Fibroblast of skin of back (primary cell): ENCODE results near the gene WDFY4.

Experiments
- DNase-seq: peaks from one replicate; pipeline ENCODE4 v3.0.0-alpha.2; 2013

Gene WDFY4

GRCh38 chr10:48691812-48692528 is 7.3 kb downstream of the WDFY4 start:
- no peak for DNase-seq

- no peak for DNase-seq
Measured at GRCh38 chr10:48692748-48693147, 8.1 kb downstream of the WDFY4 start.

- DNase-seq, result no peak
Measured at GRCh38 chr10:48693206-48693605, 8.5 kb downstream of the WDFY4 start.

GRCh38 chr10:48694371-48695030 is 9.8 kb downstream of the WDFY4 start:
- no peak for DNase-seq

GRCh38 chr10:48695636-48696534 is 11.2 kb downstream of the WDFY4 start:
- DNase-seq, result no peak

GRCh38 chr10:48696535-48696873 is 11.8 kb downstream of the WDFY4 start:
- DNase-seq, result no peak

GRCh38 chr10:48697091-48697490 is 12.4 kb downstream of the WDFY4 start:
- DNase-seq, result no peak

- DNase-seq, result no peak
Measured at GRCh38 chr10:48697821-48698764, 13.4 kb downstream of the WDFY4 start.

GRCh38 chr10:48699011-48699627 is 14.4 kb downstream of the WDFY4 start:
- DNase-seq, result no peak

- DNase-seq, result no peak
Measured at GRCh38 chr10:48700071-48700470, 15.4 kb downstream of the WDFY4 start.

- DNase-seq, result no peak
Measured at GRCh38 chr10:48700493-48700892, 15.8 kb downstream of the WDFY4 start.

- DNase-seq, result no peak
Measured at GRCh38 chr10:48701139-48701901, 16.6 kb downstream of the WDFY4 start.

- DNase-seq, result no peak
Measured at GRCh38 chr10:48701941-48702340, 17.3 kb downstream of the WDFY4 start.

GRCh38 chr10:48703531-48704122 is 19.0 kb downstream of the WDFY4 start:
- no peak for DNase-seq

GRCh38 chr10:48704156-48704555 is 19.5 kb downstream of the WDFY4 start:
- no peak for DNase-seq

GRCh38 chr10:48705401-48705938 is 20.8 kb downstream of the WDFY4 start:
- no peak for DNase-seq

GRCh38 chr10:48707472-48707871 is 22.8 kb downstream of the WDFY4 start:
- no peak for DNase-seq

GRCh38 chr10:48708144-48708543 is 23.5 kb downstream of the WDFY4 start:
- peak; percentile 46 for DNase-seq

- DNase-seq, result no peak
Measured at GRCh38 chr10:48710647-48711275, 26.1 kb downstream of the WDFY4 start.

GRCh38 chr10:48711830-48712229 is 27.2 kb downstream of the WDFY4 start:
- no peak for DNase-seq
